ENCODE measurements around the gene GPR52. TPM values are rescaled to one million over a fixed set of nuclear protein-coding genes. Genes with fewer than 3 reads are reported as not detected.

GPR52 gene
- polyA plus RNA-seq, 1 donor (not counting 4 experiments of a cell fraction or from before 2014, with no cell fraction given) = 0.16 TPM

DNA sequence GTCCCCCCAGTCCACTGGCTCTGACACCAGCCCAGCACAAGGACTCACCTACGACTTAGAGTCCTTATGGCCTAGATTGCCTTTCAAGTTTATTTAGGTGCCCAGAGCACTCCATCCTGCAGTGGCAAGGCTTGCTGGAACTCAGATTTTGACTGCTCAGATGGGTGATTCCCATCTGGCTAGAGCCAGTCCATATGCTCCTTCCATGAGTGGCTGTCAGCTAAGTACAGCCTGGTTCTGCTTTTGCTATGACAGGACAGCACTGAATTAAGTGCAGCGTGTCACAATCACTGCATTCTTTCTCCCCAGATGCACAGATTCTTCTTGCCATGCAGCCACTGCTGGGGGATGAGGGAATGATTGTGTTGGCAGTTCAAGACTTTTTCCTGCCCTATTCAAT lies 43.8 kb downstream of the GPR52 start:
- no peak overlapping the region for H3K4me3 ChIP-seq (ENCODE audit: control insufficient read depth in 2 of 3, extremely low read depth in 1 of 3, insufficient read depth in 2 of 3, low read depth in 1 of 3, low read length in 3 of 3)
- FAIRE-seq (no peak), DNase-seq (ENCODE audit: low read depth, low spot score) (no peak)
- H3K4me1 ChIP-seq (ENCODE audit: control insufficient read depth, extremely low read depth, insufficient read depth, low read length) = no peaks in the 10 kb centered on the region
- no peaks in the 10 kb centered on the region for H3K27me3 ChIP-seq (ENCODE audit: control insufficient read depth, extremely low read depth, insufficient read depth, low read length)
- no peak overlapping the region for H2AFZ ChIP-seq (ENCODE audit: control insufficient read depth, low read length)
- H3K36me3 ChIP-seq (ENCODE audit: control insufficient read depth in 2 of 2, extremely low read depth in 1 of 2, insufficient read depth in 2 of 2, low read length in 2 of 2) = no peaks in the 10 kb centered on the region
- H3K9me3 ChIP-seq (ENCODE audit: control insufficient read depth, low read depth, low read length) = no peaks in the 10 kb centered on the region
- no peak for TF ChIP-seq EZH2 (IDR thresholded peaks at IDR 0.05; ENCODE audit: low read length)
- TF ChIP-seq, protein P1, sequence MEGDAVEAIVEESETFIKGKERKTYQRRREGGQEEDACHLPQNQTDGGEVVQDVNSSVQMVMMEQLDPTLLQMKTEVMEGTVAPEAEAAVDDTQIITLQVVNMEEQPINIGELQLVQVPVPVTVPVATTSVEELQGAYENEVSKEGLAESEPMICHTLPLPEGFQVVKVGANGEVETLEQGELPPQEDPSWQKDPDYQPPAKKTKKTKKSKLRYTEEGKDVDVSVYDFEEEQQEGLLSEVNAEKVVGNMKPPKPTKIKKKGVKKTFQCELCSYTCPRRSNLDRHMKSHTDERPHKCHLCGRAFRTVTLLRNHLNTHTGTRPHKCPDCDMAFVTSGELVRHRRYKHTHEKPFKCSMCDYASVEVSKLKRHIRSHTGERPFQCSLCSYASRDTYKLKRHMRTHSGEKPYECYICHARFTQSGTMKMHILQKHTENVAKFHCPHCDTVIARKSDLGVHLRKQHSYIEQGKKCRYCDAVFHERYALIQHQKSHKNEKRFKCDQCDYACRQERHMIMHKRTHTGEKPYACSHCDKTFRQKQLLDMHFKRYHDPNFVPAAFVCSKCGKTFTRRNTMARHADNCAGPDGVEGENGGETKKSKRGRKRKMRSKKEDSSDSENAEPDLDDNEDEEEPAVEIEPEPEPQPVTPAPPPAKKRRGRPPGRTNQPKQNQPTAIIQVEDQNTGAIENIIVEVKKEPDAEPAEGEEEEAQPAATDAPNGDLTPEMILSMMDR (optimal IDR thresholded peaks at IDR 0.05 in 1 of 3, IDR thresholded peaks at IDR 0.05 in 1 of 3, conservative IDR thresholded peaks at IDR 0.05 in 1 of 3; ENCODE audit: extremely low read depth in 1 of 3, insufficient read depth in 2 of 3, low read length in 3 of 3) = no peak
- dilution Hi-C loops (cut with MboI; ENCODE audit: extremely low pct_ligation_motif_present, low sequenced_read_pairs) = no loop called here
- no peak overlapping the region for H3K9ac ChIP-seq (ENCODE audit: control insufficient read depth, extremely low read depth, insufficient read depth, low read length)
- H3K9me1 ChIP-seq (ENCODE audit: control insufficient read depth, extremely low read depth, insufficient read depth, low read length) = no peaks in the 10 kb centered on the region
- no peak overlapping the region for H3K27ac ChIP-seq (ENCODE audit: control insufficient read depth, insufficient read depth, low read length)
- no peaks in the 10 kb centered on the region for H3K79me2 ChIP-seq (ENCODE audit: control insufficient read depth, insufficient read depth, low read length)
- H3K4me2 ChIP-seq (ENCODE audit: control insufficient read depth, extremely low read depth, insufficient read depth, low read depth, low read length) = no peak overlapping the region
- no peaks in the 10 kb centered on the region for H4K20me1 ChIP-seq (ENCODE audit: control insufficient read depth, extremely low read depth, insufficient read depth, low read length)

DNA sequence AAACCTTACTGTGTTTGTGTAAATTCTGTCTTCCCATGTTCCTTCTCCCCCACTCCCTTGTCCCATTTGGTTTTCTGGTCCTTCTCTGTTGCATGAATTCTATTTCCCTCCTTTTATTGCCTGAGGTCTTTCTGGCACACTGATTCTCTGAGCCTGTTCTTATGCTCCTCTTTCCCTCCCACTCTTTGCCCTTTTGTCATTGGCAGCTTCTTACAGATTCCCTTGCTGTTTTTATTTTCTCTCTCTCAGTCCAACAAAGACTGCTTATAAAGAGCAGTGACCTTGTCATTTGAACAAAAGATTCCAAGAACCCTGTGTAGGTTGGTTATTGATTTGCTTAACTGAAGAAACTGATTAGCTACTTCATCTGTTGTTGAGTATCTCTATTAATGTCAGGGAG lies 49.7 kb downstream of the GPR52 start:
- Histone ChIP-seq H3K27ac (ENCODE audit: control insufficient read depth, insufficient read depth, low read length) (no peak overlapping the region), H3K4me1 (ENCODE audit: control insufficient read depth, extremely low read depth, insufficient read depth, low read length) (no peaks in the 10 kb centered on the region), H3K4me2 (ENCODE audit: control insufficient read depth, extremely low read depth, insufficient read depth, low read depth, low read length) (no peak overlapping the region), H2AFZ (ENCODE audit: control insufficient read depth, low read length) (no peak overlapping the region), H4K20me1 (ENCODE audit: control insufficient read depth, extremely low read depth, insufficient read depth, low read length) (no peaks in the 10 kb centered on the region), H3K9me3 (ENCODE audit: control insufficient read depth, low read depth, low read length) (no peaks in the 10 kb centered on the region), H3K27me3 (ENCODE audit: control insufficient read depth, extremely low read depth, insufficient read depth, low read length) (no peaks in the 10 kb centered on the region), H3K9me1 (ENCODE audit: control insufficient read depth, extremely low read depth, insufficient read depth, low read length) (no peaks in the 10 kb centered on the region), H3K36me3 (ENCODE audit: control insufficient read depth in 2 of 2, extremely low read depth in 1 of 2, insufficient read depth in 2 of 2, low read length in 2 of 2) (no peaks in the 10 kb centered on the region), H3K4me3 (ENCODE audit: control insufficient read depth in 2 of 3, extremely low read depth in 1 of 3, insufficient read depth in 2 of 3, low read depth in 1 of 3, low read length in 3 of 3) (no peak overlapping the region), H3K9ac (ENCODE audit: control insufficient read depth, extremely low read depth, insufficient read depth, low read length) (no peak overlapping the region), H3K79me2 (ENCODE audit: control insufficient read depth, insufficient read depth, low read length) (no peaks in the 10 kb centered on the region)
- dilution Hi-C loops (cut with MboI; ENCODE audit: extremely low pct_ligation_motif_present, low sequenced_read_pairs) = no loop called here
- DNase-seq (ENCODE audit: low read depth, low spot score) = no peak
- no peak for FAIRE-seq
- TF ChIP-seq, protein P1 (optimal IDR thresholded peaks at IDR 0.05 in 1 of 3, IDR thresholded peaks at IDR 0.05 in 1 of 3, conservative IDR thresholded peaks at IDR 0.05 in 1 of 3; ENCODE audit: extremely low read depth in 1 of 3, insufficient read depth in 2 of 3, low read length in 3 of 3) = no peak
- TF ChIP-seq EZH2 (IDR thresholded peaks at IDR 0.05; ENCODE audit: low read length) = no peak

Data from keratinocyte (primary cell).